Measurements from ENCODE around the gene RCHY1. TPM values are rescaled to one million over a fixed set of nuclear protein-coding genes. Genes with fewer than 3 reads are reported as not detected.

The RCHY1 gene
- total RNA-seq, 2 donors from 2014 or later = 33.3 to 35.5 TPM

DNA sequence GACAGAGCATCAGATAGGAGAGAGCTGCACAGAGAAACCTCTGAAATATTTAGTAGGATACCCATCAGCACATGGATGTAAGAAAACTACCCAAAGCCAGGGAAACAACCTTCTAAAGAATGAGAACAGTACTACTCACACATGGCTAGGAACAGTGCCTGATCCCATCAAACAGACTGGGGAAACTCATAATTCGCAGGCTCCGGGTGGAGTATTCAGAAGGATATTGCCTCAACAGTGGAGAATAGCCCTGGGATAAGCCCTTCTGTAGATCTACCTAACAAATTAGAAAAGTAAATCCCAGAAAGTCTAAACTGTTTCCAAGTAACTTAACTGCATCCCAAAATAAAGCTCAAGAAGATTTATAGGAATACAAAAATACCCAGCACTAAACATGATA, 17.8 kb downstream of the RCHY1 start:
- ATAC-seq (no peak), DNase-seq (ENCODE audit: low spot score in 2 of 2) (no peak)
- Mint-ChIP-seq H3K9me3 (no peaks in the 10 kb centered on the region), H3K27ac (peak overlapping the region in 1 of 2 donors; percentile 7), H3K36me3 (peaks cover 0 to 14% of the 10 kb centered on the region in 2 donors)

DNA sequence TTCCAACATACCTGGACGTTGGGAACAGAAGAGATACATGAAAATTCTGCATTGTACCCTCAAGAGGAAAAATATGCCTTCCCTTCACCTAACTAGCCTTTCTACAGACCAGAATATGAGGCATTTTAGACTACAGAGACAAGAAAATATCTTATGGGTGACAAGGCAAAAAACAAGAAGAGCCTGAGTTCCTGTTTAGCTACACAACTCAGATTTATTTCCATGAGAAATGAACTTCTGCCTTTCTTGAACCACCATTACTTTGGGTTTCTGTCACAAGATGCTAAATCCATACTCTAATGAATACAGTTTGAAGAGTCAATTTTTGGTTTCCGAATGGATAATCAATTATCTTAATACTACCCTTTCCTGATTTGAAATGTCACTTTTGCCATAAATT, 18.7 kb downstream of the RCHY1 start:
- H3K27ac Mint-ChIP-seq = peak overlapping the region in 1 of 2 donors; percentile 50
- no peak for DNase-seq (ENCODE audit: low spot score in 2 of 2)
- H3K36me3 Mint-ChIP-seq = peaks cover 0 to 14% of the 10 kb centered on the region in 2 donors
- ATAC-seq = no peak
- no peaks in the 10 kb centered on the region for H3K9me3 Mint-ChIP-seq

DNA sequence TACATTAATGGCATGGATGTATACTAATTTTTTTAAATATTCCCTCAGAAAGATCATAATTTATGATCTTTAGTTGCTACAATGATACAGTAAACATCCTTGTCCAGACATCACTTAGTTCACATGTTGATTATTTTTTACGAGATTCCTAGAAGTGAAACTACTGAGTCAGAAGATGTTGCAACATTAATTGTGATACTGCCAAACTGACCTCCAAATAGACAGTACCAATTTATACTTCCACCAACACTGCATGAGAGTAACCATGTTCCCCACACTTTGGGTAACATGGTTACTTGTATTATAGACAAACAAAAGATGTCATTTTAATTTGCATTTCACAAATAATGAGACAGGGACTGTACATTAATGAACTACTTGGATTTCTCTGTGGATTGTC, 19.6 kb downstream of the RCHY1 start:
- Mint-ChIP-seq H3K36me3 (peaks cover 0 to 11% of the 10 kb centered on the region in 2 donors), H3K9me3 (no peaks in the 10 kb centered on the region), H3K27ac (no peak overlapping the region)
- ATAC-seq (no peak), DNase-seq (ENCODE audit: low spot score in 2 of 2) (no peak)

DNA sequence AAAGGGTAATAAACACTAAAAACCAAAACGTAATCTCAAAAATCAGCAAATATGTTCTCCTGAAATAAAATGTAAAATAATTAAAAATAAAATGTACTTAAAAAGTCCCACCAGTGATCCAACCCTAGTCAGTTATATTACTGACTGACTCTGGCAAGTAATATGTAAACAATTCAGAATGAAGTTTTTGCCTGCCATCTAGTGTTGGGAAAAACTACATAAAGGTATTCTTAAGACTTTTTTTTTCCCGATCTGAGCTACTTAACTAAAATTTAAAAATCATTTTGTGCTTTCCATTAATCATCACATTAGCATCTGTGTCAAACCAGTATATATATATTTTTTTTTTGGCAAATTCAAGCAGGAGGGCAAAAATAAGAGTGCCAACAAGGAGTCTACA, 24.0 kb downstream of the RCHY1 start:
- ATAC-seq = no peak
- no peaks in the 10 kb centered on the region for H3K36me3 Mint-ChIP-seq
- no peak overlapping the region for H3K27ac Mint-ChIP-seq
- no peaks in the 10 kb centered on the region for H3K9me3 Mint-ChIP-seq
- no peak for DNase-seq (ENCODE audit: low spot score in 2 of 2)

DNA sequence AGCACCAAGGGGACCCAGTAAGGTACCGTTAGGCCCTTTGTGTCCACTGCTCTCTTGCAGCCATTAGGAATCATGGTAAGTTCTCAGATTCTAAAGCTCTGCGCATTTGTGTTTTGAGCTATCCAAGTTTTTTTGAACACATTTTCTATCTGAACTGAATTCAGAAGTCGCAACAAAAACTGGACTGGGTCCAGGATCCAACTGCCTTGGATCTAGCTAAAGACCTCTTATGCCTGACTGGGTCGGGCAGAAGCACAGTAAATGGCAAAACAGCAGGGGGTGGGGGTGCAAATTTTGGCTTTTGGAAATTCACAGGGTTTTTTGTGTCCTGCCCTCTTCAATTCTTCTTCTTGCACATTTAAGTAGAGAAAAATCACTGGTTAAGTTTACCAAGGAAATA, 30.0 kb downstream of the RCHY1 start:
- Mint-ChIP-seq H3K36me3 (peaks cover 18 to 26% of the 10 kb centered on the region in 2 donors), H3K9me3 (no peaks in the 10 kb centered on the region), H3K27ac (no peak overlapping the region)
- no peak for DNase-seq (ENCODE audit: low spot score in 2 of 2)
- no peak for ATAC-seq

DNA sequence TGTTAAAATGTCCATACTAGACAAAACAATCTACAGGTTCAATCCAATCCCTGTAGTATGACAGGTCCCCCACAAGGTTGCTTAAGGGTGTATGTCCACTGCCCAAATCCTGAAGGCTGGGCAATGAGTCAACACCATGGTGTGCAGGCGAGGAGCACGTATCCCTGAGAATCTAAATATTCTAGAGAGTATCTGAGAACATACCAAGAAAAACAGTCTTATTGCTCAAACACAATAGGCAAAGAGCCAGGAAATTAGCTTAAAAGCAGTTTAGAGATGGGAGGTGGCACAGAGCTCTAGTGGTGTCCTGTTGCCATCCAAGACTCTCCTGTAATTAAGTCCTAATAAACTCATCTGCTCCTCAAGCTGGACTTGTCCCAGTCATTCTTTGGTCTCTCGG, 37.0 kb downstream of the RCHY1 start:
- no peak overlapping the region for H3K27ac Mint-ChIP-seq
- H3K36me3 Mint-ChIP-seq = peaks cover 43 to 45% of the 10 kb centered on the region in 2 donors
- ATAC-seq (no peak), DNase-seq (ENCODE audit: low spot score in 2 of 2) (no peak)
- peaks cover 0 to 12% of the 10 kb centered on the region in 2 donors for H3K9me3 Mint-ChIP-seq

DNA sequence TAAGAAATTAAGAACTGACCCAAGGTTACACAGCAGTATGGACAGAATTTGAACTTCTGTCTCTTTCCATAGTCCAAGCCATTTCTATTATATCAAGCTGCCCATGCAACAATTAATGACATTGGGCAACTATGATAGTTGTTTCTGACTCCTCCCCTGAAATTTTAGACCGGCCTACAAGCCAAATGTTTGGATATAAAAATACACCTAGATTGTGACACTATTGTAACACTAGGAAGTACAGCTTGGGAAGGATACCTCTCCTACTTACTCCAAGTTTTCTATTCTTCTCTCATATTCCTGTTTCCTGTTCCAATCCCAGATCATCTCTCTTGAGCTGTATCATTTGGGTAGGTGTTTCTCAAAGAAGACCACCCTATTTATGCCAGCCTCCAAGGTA, 43.5 kb downstream of the RCHY1 start:
- DNase-seq (ENCODE audit: low spot score in 2 of 2) = no peak
- Mint-ChIP-seq H3K9me3 (peaks cover under 1 to 1% of the 10 kb centered on the region in 2 donors), H3K36me3 (peaks cover 0 to 4% of the 10 kb centered on the region in 2 donors), H3K27ac (no peak overlapping the region)
- ATAC-seq = no peak

DNA sequence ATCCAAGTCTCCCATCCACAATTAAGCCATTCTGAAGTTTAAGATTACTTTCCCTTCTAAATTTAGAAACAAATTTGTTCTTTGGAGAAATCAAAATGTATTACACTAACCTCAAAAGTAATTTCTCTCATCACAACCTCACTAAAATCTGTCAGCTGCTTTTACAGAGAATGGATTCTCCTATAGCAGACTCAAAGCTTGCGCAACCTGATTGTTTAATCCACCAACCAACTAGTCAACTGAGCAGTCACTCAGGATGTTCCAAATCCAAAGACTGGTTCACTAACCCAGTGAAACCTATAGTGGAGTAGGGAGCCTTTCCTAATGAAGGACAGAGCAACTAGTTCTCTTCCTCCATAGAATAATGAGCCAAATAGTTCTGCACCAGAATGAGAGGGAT, 44.3 kb downstream of the RCHY1 start:
- Mint-ChIP-seq H3K9me3 (peaks cover 5 to 10% of the 10 kb centered on the region in 2 donors), H3K36me3 (peaks cover 0 to 8% of the 10 kb centered on the region in 2 donors), H3K27ac (no peak overlapping the region)
- no peak for ATAC-seq
- DNase-seq (ENCODE audit: low spot score in 2 of 2) = no peak

DNA sequence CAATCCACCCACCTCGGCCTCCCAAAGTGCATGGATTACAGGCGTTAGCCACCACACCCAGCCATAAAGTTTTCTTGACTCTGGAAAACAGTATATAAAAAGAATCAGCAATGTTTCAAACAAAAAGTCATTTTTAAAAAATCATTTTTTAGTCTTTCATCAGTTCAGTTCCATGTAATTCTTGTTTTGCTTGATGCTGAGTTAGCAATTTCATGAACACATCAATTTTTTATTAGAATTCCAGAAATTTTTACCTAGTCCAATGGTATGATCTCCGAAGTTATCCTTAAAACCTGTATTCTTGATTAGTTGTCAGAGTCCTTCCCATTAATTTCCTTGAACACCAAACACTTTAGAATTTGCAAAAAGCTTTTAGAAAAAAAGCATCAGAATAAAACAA, 56.8 kb downstream of the RCHY1 start:
- no peak for DNase-seq (ENCODE audit: low spot score in 2 of 2)
- peaks cover 0 to 5% of the 10 kb centered on the region in 2 donors for H3K9me3 Mint-ChIP-seq
- no peaks in the 10 kb centered on the region for H3K36me3 Mint-ChIP-seq
- no peak overlapping the region for H3K27ac Mint-ChIP-seq
- ATAC-seq = no peak

DNA sequence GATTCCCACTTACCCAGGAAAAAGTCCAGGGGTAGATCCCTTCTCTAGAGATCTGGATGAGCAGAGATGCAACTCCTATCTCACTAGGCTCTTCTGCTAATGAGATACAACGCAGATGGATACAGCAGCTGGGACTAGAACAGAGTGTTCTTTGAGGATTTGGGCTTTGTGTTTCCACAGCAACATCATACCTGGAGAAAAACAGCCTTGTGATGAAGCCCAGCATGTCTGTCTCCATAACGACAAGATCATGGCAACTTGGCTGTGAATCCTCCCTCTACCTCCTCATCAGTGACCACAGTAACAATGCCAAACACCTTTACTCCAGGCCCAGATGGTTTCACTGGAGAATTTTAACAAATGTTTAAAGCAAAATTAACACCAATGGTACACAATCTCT, 80.1 kb downstream of the RCHY1 start:
- H3K27ac Mint-ChIP-seq = no peak overlapping the region
- peaks cover 0 to 14% of the 10 kb centered on the region in 2 donors for H3K36me3 Mint-ChIP-seq
- no peak for DNase-seq (ENCODE audit: low spot score in 2 of 2)
- H3K9me3 Mint-ChIP-seq = peaks cover 11 to 12% of the 10 kb centered on the region in 2 donors
- ATAC-seq = no peak

DNA sequence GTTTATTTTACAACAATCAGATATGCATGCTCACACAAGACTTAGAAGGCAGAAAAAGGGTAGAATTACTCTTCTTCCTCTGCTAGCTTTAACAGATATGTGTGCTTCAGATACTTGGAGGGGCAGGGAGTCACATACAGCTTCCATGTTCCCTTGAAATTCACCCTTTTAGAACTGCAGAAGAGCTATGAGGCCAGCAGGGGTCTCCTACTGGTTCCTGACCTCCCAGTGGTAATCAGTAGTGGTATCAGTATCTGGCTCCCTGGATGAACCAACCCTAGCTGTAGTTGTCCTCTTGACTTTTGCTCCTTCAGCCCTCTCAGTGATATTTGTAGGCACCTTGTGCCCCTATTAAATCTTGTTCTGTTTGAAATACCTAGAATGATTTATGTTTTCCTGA, 81.5 kb downstream of the RCHY1 start:
- Mint-ChIP-seq H3K27ac (no peak overlapping the region), H3K9me3 (peaks cover 6 to 12% of the 10 kb centered on the region in 2 donors), H3K36me3 (peaks cover 0 to 14% of the 10 kb centered on the region in 2 donors)
- no peak for DNase-seq (ENCODE audit: low spot score in 2 of 2)
- no peak for ATAC-seq

DNA sequence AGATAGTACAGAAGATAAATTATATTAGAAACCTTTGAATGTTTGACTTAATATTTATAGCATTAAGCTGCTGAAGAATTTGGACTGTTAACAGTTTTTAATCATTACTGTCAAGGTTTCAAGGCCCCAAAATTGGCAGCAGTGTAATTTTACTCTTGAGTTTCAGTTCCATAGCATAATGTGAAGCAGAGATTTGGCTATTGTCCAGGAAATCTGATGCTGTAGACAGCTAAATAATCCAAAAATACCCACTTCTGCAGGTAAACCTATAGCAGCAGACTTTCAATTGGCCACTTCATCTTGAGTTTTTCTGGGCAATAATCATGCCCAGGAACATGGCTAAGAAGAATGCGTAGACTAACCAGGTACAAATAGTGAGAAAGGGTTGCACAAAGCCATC, 85.0 kb downstream of the RCHY1 start:
- Mint-ChIP-seq H3K27ac (no peak overlapping the region), H3K36me3 (no peaks in the 10 kb centered on the region), H3K9me3 (peaks cover 0 to 3% of the 10 kb centered on the region in 2 donors)
- no peak for ATAC-seq
- no peak for DNase-seq (ENCODE audit: low spot score in 2 of 2)

Other genes starting within 250 kb of the RCHY1 start
- gene THAP6, start 70 bp upstream of the RCHY1 start, total RNA-seq = 10 to 100 TPM; 18.9 to 20.8 TPM
- gene ODAPH, start 41.7 kb upstream of the RCHY1 start, total RNA-seq = not detected
- 1 to 10 TPM; 1.5 to 2.9 TPM for gene CDKL2, start 116.1 kb upstream of the RCHY1 start, total RNA-seq
- 100 to 1,000 TPM; 118 to 122 TPM for gene G3BP2, start 159.0 kb upstream of the RCHY1 start, total RNA-seq
- 10 to 100 TPM; 44.7 to 50.6 TPM for gene USO1, start 210.2 kb upstream of the RCHY1 start, total RNA-seq